ENCODE measurements around the gene NVL.
"Not testable (repeated sequence)": the region's sequence is repeated elsewhere in the genome, so short reads cannot be mapped to it uniquely, and the experiment has no call there.

Gene NVL

DNA sequence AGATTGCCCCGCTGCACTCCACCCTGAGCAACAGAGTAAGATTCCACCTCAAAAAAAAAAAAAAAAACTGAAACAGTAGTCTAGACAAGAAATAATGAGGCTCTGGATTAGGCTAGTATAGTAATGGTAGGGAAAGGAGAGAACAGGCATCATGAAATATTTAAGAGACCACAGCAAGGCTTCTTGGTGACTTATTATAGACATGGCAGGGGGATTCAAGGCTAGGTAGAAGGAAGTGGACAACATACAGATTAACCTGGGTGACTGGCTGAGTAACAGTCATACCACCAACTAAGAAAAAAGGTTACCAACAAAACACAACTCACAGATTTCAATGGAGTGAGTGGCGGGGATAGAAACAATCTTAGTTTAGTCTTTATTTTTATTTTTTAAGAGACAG is 8.3 kb downstream of the NVL start:
- in situ Hi-C loops (cut with MboI; ENCODE audit: low pct_unique_long_range_greater_than_20kb, low sequenced_read_pairs, unreplicated experiment): no loop called here
- DNase-seq (ENCODE audit: low spot score): no peak
- TF ChIP-seq, protein P1, sequence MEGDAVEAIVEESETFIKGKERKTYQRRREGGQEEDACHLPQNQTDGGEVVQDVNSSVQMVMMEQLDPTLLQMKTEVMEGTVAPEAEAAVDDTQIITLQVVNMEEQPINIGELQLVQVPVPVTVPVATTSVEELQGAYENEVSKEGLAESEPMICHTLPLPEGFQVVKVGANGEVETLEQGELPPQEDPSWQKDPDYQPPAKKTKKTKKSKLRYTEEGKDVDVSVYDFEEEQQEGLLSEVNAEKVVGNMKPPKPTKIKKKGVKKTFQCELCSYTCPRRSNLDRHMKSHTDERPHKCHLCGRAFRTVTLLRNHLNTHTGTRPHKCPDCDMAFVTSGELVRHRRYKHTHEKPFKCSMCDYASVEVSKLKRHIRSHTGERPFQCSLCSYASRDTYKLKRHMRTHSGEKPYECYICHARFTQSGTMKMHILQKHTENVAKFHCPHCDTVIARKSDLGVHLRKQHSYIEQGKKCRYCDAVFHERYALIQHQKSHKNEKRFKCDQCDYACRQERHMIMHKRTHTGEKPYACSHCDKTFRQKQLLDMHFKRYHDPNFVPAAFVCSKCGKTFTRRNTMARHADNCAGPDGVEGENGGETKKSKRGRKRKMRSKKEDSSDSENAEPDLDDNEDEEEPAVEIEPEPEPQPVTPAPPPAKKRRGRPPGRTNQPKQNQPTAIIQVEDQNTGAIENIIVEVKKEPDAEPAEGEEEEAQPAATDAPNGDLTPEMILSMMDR (IDR thresholded peaks at IDR 0.05; ENCODE audit: extremely low read depth, insufficient read depth, missing control alignments): no peak

- TF ChIP-seq, protein P1 (IDR thresholded peaks at IDR 0.05; ENCODE audit: extremely low read depth, insufficient read depth, missing control alignments): no peak
- in situ Hi-C loops (cut with MboI; ENCODE audit: low pct_unique_long_range_greater_than_20kb, low sequenced_read_pairs, unreplicated experiment): no loop called here
- DNase-seq (ENCODE audit: low spot score): no peak
These were observed 12.5 kb downstream of the NVL start for GRCh38 chr1:224317383-224318045.

DNA sequence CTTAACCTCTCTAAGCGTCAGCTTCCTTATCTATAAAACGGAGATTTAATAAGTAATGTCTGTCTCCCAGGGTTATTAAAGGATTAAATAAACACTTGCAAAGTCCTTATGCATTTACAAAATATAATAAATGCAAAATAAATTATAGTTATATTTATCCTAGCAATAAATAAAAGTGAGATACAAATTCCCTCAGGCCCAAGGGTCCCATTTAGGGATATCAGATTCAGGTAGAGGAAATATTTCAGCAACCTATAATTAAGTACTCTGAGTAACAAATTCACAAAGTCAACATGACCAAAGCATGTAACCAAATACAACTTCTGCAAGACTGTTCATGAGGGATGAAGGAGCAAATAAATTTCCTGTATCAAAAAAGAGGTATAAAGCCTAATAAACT is 17.9 kb downstream of the NVL start:
- DNase-seq (ENCODE audit: low spot score): no peak
- TF ChIP-seq, protein P1 (IDR thresholded peaks at IDR 0.05; ENCODE audit: extremely low read depth, insufficient read depth, missing control alignments): no peak
- in situ Hi-C loops (cut with MboI; ENCODE audit: low pct_unique_long_range_greater_than_20kb, low sequenced_read_pairs, unreplicated experiment): no loop called here

GRCh38 chr1:224311503-224311902 is 18.5 kb downstream of the NVL start:
- DNase-seq (ENCODE audit: low spot score); in situ Hi-C loops (cut with MboI; ENCODE audit: low pct_unique_long_range_greater_than_20kb, low sequenced_read_pairs, unreplicated experiment): not testable (repeated sequence)

DNA sequence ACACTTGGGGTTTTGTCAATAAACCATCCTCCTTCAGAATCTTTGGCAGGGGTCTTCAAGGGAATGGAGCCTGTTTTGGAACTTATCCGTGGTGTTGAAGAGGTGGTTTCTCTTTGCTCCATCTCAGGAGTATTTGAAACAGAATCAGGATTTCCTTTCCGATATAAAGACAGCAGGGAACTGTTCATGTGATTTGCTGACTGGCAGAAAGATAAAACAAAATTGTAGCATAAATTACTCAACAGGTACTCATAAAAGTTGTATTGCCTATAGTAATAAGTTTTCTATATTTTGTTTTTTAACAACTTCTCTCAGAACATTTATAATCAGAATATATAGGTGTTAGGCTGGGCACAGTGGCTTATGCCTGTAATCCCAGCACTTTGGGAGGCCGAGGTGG is 21.9 kb downstream of the NVL start:
- in situ Hi-C loops (cut with MboI; ENCODE audit: low pct_unique_long_range_greater_than_20kb, low sequenced_read_pairs, unreplicated experiment): no loop called here
- DNase-seq (ENCODE audit: low spot score): no peak
- TF ChIP-seq, protein P1 (IDR thresholded peaks at IDR 0.05; ENCODE audit: extremely low read depth, insufficient read depth, missing control alignments): no peak

- TF ChIP-seq, protein P1 (IDR thresholded peaks at IDR 0.05; ENCODE audit: extremely low read depth, insufficient read depth, missing control alignments): no peak
- in situ Hi-C loops (cut with MboI; ENCODE audit: low pct_unique_long_range_greater_than_20kb, low sequenced_read_pairs, unreplicated experiment): no loop called here
- no peak for DNase-seq (ENCODE audit: low spot score)
These were observed 25.2 kb downstream of the NVL start for GRCh38 chr1:224304767-224305166.

DNA sequence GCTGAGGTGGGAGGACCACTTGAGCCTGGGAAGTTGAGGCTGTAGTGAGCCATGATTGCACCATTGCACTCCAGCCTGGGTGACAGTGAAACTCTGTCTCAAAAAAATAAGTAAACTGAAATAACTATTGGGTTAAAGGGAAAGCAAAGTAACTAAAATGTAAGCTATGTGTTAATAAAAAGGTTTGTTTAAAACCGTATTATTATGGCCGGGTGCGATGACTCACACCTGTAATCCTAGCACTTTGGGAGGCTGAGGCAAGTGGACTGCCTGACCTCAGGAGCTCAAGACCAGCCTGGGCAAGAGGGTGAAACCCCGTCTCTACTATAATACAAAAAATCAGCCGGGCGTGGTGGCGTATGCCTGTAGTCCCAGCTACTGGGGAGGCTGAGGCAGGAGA is 27.0 kb downstream of the NVL start:
- in situ Hi-C loops (cut with MboI; ENCODE audit: low pct_unique_long_range_greater_than_20kb, low sequenced_read_pairs, unreplicated experiment): no loop called here
- TF ChIP-seq, protein P1 (IDR thresholded peaks at IDR 0.05; ENCODE audit: extremely low read depth, insufficient read depth, missing control alignments): no peak
- DNase-seq (ENCODE audit: low spot score): no peak

Data from GM13977 (cell line).